Measurements from ENCODE around the gene ZNF175.

The ZNF175 gene

DNA sequence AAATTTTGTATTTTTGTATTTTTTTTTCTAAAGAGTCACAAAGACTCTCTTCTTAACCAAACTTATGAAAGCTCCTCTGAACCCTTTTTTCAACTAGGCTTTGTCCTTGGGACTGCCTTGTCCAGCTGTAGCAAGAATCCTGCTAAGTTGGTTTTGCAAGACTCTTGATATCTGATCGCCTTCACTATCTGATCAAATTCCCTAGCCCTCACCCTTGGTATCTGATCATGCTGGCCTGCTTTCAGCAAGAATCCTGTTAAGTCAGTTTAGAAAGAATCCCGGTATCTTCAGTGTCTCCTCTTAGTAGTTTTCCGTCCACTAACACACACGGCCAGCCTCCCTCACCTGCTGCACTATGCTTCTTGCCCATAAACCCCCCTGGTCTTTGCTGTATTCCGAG, 61.0 kb downstream of the ZNF175 start:
- DNase-seq (ENCODE audit: low spot score) = no peak

DNA sequence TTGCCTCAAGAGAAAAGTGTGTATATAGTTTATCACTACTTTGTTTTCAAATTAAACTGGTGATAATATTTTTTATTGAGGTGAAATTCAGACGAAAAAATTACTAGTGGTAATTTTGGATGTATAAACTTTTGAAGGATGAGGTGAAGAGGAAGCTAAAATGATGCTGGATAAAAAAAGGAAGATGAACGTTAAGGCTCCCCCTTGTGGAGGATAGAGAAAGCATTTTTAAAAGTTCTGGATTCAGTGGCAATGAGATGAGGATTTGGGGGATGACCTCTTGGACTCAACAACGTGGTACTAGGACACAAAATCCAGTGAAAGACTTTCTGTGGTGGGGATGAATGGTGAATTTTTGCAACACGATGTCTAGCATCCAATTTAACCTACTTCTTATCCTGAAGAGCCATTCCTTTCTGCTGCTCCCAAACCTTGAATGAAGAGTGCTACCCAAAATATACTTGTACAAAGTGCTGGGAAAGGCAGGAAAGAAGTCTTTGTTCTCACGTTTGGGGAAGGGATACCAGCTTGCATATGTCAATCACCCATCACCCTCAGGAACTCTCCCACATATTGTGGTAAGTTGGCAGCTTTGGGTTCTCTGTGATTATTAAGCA, 66.4 kb downstream of the ZNF175 start:
- DNase-seq (ENCODE audit: low spot score) = no peak

DNA sequence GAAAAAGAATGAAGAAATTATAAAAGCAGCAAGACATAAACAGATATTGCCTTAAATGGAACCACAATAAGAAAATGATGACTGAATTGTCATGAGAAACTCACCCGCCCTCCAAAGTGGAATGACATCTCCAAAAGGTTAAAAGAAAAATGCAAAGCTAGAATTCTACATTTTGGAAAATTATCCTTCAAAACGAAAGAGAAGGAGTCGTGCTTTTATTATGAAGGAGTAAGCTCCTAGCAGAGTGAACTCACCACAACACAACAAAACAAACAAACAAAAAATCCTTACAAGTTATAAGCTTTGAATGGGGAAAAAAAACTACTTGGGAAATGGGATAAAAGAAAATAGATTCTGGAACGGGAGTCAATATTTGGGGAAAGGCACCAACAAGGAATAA, 68.8 kb downstream of the ZNF175 start:
- no peak for DNase-seq (ENCODE audit: low spot score)

DNA sequence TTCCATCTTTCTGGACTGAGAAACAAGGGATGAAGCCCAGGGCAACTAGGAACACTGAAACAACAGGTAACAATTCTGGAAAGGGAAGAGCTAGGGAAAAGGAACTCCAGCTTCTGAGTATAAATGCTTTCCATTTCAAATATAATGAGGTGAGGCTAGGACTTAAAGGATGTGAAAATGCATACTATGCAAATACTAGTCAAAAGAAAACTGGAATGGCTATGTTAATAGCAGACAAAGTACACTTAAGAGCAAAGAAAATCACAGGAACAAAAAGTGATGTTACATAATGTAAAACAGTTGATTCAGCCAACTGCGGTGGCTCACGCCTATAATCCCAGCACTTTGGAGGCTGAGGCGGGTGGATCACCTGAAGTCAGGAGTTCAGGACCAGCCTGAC, 69.3 kb downstream of the ZNF175 start:
- no peak for DNase-seq (ENCODE audit: low spot score)

DNA sequence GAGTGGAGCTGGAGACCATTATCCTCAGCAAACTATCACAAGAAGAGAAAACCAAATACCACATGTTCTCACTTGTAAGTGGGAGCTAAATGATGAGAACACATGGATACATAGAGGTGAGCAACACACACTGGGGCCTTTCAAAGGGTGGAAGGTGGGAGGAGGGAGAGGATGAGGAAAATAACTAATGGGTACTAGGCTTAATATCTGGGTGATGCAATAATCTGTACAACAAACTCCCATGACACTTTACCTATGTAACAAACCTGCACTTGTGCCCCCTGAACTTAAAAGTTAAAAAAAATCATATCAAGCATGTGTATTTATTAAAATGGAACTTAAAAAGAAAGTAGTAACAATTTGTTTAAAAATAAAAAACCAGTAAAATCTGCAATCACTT, 70.6 kb downstream of the ZNF175 start:
- no peak for DNase-seq (ENCODE audit: low spot score)
